Measurements from ENCODE around the gene SYNE2.

SYNE2 gene

DNA sequence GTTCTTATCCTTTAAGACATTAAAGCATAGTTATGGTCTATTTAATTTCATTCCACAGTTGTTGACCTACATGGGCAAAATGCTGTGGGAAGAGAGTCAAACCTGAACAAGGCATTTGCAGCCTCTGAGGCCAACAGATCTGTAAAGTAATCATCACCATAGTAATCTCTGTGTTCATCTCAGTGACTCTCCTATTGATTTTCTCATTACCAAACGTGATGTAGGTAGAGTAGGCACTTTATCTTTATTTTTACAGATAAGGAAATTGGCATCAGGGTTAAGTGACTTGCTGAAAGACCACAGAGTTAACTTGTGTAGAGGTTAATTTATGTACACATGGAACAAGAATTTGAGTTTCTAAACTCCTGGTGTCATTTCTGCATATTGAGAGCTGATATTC, 238.4 kb downstream of the SYNE2 start:
- Histone ChIP-seq H3K79me2 (no peaks in the 10 kb centered on the region), H2AFZ (no peak overlapping the region), H3K4me2 (ENCODE audit: low read length) (no peak overlapping the region), H3K9me3 (ENCODE audit: control insufficient read depth, low read length) (no peaks in the 10 kb centered on the region), H3K27ac (no peak overlapping the region), H3K27me3 (ENCODE audit: control insufficient read depth, insufficient read depth, low read length) (no peaks in the 10 kb centered on the region), H3K4me1 (no peaks in the 10 kb centered on the region), H3K36me3 (ENCODE audit: control insufficient read depth, insufficient read depth, low read length) (no peaks in the 10 kb centered on the region), H3K9ac (no peak overlapping the region), H3K4me3 (ENCODE audit: low read depth, low read length) (no peak overlapping the region)
- no peak for TF ChIP-seq CTCF (IDR thresholded peaks at IDR 0.05)

GRCh38 chr14:64092338-64092737, 239.5 kb downstream of the SYNE2 start:
- H3K36me3 ChIP-seq (ENCODE audit: control insufficient read depth, insufficient read depth, low read length), result no peaks in the 10 kb centered on the region
- no peak overlapping the region for H3K27ac ChIP-seq
- no peak overlapping the region for H2AFZ ChIP-seq
- no peak for TF ChIP-seq CTCF (IDR thresholded peaks at IDR 0.05)
- no peak overlapping the region for H3K9ac ChIP-seq
- H3K9me3 ChIP-seq (ENCODE audit: control insufficient read depth, low read length), result no peaks in the 10 kb centered on the region
- H3K4me2 ChIP-seq (ENCODE audit: low read length), result no peak overlapping the region
- H3K4me1 ChIP-seq, result no peaks in the 10 kb centered on the region
- H3K27me3 ChIP-seq (ENCODE audit: control insufficient read depth, insufficient read depth, low read length), result no peaks in the 10 kb centered on the region
- no peaks in the 10 kb centered on the region for H3K79me2 ChIP-seq
- no peak overlapping the region for H3K4me3 ChIP-seq (ENCODE audit: low read depth, low read length)

DNA sequence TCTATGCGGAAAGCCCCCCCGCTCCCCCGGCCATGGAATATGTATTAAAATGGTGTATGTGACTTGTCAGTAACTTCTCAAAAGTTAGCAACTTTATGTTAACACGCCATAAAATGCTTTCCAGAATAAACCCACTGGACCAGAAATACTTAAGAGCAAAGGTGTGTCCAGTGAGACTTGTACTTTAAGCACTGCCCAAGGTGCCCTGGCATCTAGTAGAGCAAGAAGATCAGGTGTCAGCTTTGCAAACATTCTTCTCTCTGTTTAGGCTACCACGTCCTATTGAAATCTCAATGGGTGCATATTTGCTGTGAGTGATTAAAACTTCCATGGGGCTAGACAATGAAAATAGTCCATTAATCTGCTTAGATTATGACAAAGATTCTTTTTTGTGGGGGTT, 240.1 kb downstream of the SYNE2 start:
- TF ChIP-seq CTCF (IDR thresholded peaks at IDR 0.05), result no peak
- Histone ChIP-seq H2AFZ (no peak overlapping the region), H3K27me3 (ENCODE audit: control insufficient read depth, insufficient read depth, low read length) (no peaks in the 10 kb centered on the region), H3K79me2 (no peaks in the 10 kb centered on the region), H3K36me3 (ENCODE audit: control insufficient read depth, insufficient read depth, low read length) (no peaks in the 10 kb centered on the region), H3K4me2 (ENCODE audit: low read length) (no peak overlapping the region), H3K4me1 (no peaks in the 10 kb centered on the region), H3K9ac (no peak overlapping the region), H3K4me3 (ENCODE audit: low read depth, low read length) (no peak overlapping the region), H3K27ac (no peak overlapping the region), H3K9me3 (ENCODE audit: control insufficient read depth, low read length) (no peaks in the 10 kb centered on the region)

DNA sequence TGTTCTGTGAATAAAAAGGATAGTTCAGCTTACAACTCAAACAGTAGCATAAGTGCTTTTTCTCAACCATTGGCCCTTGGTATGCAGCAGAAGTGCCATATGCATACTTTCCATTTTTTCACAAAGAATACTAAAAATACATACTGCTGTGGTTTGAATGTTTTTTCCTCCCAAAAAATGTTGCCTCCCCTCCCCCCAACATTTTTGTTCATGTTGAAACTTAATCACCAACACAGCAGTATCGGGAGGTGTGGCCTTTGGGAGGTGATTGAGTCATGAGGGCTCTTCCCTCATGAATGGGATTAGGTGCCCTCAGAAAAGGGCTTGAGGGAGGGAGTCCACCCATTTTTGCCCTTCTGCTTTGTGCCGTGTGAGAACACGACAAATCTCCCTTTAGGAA, 242.8 kb downstream of the SYNE2 start:
- Histone ChIP-seq H3K27me3 (ENCODE audit: control insufficient read depth, insufficient read depth, low read length) (no peaks in the 10 kb centered on the region), H3K27ac (no peak overlapping the region), H3K9ac (no peak overlapping the region), H3K79me2 (no peaks in the 10 kb centered on the region), H3K36me3 (ENCODE audit: control insufficient read depth, insufficient read depth, low read length) (no peaks in the 10 kb centered on the region), H3K4me1 (no peaks in the 10 kb centered on the region), H2AFZ (no peak overlapping the region), H3K4me3 (ENCODE audit: low read depth, low read length) (no peak overlapping the region), H3K9me3 (ENCODE audit: control insufficient read depth, low read length) (no peaks in the 10 kb centered on the region), H3K4me2 (ENCODE audit: low read length) (no peak overlapping the region)
- no peak for TF ChIP-seq CTCF (IDR thresholded peaks at IDR 0.05)

DNA sequence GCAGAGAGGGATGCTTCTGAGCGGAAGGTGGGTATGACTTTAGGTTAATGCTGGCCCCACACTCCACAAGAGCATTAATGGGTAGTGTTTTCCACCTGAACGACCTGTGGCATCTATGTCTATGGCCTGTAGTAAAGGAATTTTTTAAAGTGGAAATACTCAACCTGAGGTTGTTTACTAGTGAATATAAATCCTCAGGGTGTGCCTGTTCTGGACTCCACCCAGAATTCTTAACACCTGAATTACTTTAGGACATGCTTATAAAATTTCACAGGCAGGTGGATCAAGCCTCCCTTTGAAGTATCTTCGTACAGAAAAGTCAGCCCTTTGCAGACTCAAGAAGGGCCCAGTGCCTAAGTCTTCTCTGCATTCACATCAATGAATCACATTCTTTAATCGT, 245.3 kb downstream of the SYNE2 start:
- no peak overlapping the region for H3K4me3 ChIP-seq (ENCODE audit: low read depth, low read length)
- no peaks in the 10 kb centered on the region for H3K4me1 ChIP-seq
- no peak overlapping the region for H2AFZ ChIP-seq
- no peaks in the 10 kb centered on the region for H3K36me3 ChIP-seq (ENCODE audit: control insufficient read depth, insufficient read depth, low read length)
- no peak overlapping the region for H3K27ac ChIP-seq
- H3K27me3 ChIP-seq (ENCODE audit: control insufficient read depth, insufficient read depth, low read length), result no peaks in the 10 kb centered on the region
- no peaks in the 10 kb centered on the region for H3K79me2 ChIP-seq
- H3K9me3 ChIP-seq (ENCODE audit: control insufficient read depth, low read length), result no peaks in the 10 kb centered on the region
- no peak overlapping the region for H3K4me2 ChIP-seq (ENCODE audit: low read length)
- TF ChIP-seq CTCF (IDR thresholded peaks at IDR 0.05), result no peak
- H3K9ac ChIP-seq, result no peak overlapping the region
